Activated naive CD4-positive, alpha-beta T cell treated with anti-CD3 and anti-CD28 coated beads for 36 hours (primary cell): ENCODE data around the gene EHMT1. TPM values are rescaled to one million over a fixed set of nuclear protein-coding genes. Genes with fewer than 3 reads are reported as not detected.

Experiments
- CTCF ChIA-PET: fragments of 350-600 bp; sonication (Branson Sonifier 250); formaldehyde crosslinking; loops from one replicate; lab custom pipeline; 2021; ENCODE audit warnings: antibody characterized with exemption; lab: Charles Lee
- DNase-seq: peaks from one replicate; pipeline ENCODE4 v3.0.0-alpha.2; 2020
- H3K27ac Mint-ChIP-seq: one replicate; pipeline ENCODE4 v1.8.0; 2021; ENCODE audit warnings: mild to moderate bottlenecking, mixed read lengths
- H3K27me3 Mint-ChIP-seq: one replicate; pipeline ENCODE4 v1.8.0; 2021; ENCODE audit warnings: low read depth, mixed read lengths
- H3K36me3 Mint-ChIP-seq: one replicate; pipeline ENCODE4 v1.8.0; 2021; ENCODE audit warnings: low read depth, mixed read lengths
- H3K4me1 Mint-ChIP-seq: one replicate; pipeline ENCODE4 v1.8.0; 2021; ENCODE audit warnings: low read depth, mixed read lengths
- H3K4me3 Mint-ChIP-seq: one replicate; pipeline ENCODE4 v1.8.0; 2021; ENCODE audit warnings: mild to moderate bottlenecking, moderate library complexity, mixed read lengths
- H3K9me3 Mint-ChIP-seq: one replicate; pipeline ENCODE4 v1.8.0; 2021; ENCODE audit warnings: mixed read lengths
- intact Hi-C: fragments of 100-400 bp; cut with micrococcal nuclease; formaldehyde crosslinking; loops from one replicate; pipeline ENCODE4 v1.15.1; 2023
- total RNA-seq, 2 experiments: library from RNA; stranded (reverse); gene quantifications; one replicate each; pipeline ENCODE4 v1.2.3, GENCODE V29; 2021

Gene EHMT1
- total RNA-seq, 2 experiments from 2014 or later: 57.9 to 59.0 TPM

DNA sequence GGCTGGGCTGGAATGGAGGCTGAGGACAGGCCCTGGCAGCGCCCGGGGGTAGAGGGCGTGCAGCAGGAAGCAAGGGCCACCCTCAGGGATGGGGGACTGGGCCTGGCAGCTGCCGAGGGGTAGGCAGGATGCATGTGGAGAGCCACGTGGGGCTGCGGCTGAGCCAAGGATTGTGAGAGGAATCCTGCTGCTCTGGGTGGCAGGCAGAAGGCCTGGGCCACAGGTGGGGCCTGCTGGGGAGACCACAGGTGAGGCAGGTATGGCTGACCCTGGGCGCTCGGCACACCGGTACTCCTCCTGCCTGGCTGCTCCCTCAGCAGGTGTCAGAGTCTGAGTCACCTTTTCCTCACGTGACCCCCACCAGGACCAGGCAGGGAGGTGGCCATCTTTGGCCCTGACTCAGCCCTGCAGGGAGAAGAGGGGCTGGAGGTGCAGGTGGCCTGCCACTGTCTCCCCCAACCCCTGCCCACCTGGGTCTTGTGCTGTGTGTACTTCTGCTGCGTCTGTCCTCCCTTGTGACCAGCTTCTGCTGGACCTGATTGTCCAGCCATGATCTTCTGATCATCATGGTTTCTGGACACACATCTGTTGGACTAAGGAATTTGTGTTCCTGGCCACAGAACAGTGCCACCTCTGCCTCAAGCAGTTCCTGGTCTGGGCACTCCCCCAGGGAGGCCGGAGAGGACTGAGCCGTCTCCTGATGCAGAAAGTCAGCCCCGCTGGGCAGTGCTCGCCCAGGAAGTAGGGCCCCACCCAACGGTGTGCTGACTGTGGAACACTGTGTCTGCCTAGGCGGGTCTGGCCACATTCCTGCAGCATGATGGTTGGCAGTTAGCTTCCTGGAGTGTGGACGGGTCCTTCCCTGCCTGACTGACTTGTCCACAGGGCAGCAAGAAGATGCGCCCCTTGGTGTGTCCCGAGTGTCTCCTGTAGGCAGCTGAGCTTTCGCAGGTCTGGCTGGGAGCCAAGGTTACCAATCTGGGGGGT, 6.9 kb upstream of the EHMT1 start:
- Mint-ChIP-seq H3K27me3 (no peaks in the 10 kb centered on the region), H3K4me3 (no peak overlapping the region), H3K27ac (peak overlapping the region; percentile 30), H3K36me3 (peaks cover 5% of the 10 kb centered on the region), H3K9me3 (no peaks in the 10 kb centered on the region), H3K4me1 (peaks cover 20% of the 10 kb centered on the region)
- intact Hi-C loops: no loop called here
- peak; percentile 63 for DNase-seq
- CTCF ChIA-PET: no interaction called here

GRCh38 chr9:137612741-137613142, 6.1 kb upstream of the EHMT1 start:
- Mint-ChIP-seq H3K9me3 (no peaks in the 10 kb centered on the region), H3K4me1 (peaks cover 21% of the 10 kb centered on the region), H3K27me3 (no peaks in the 10 kb centered on the region), H3K36me3 (peaks cover 12% of the 10 kb centered on the region), H3K4me3 (no peak overlapping the region), H3K27ac (no peak overlapping the region)
- DNase-seq: no peak
- CTCF ChIA-PET: no interaction called here
- intact Hi-C loops: no loop called here

- CTCF ChIA-PET: no interaction called here
- H3K9me3 Mint-ChIP-seq: no peaks in the 10 kb centered on the region
- intact Hi-C loops: no loop called here
- H3K4me1 Mint-ChIP-seq: peaks cover 24% of the 10 kb centered on the region
- H3K36me3 Mint-ChIP-seq: peaks cover 16% of the 10 kb centered on the region
- H3K4me3 Mint-ChIP-seq: no peak overlapping the region
- no peaks in the 10 kb centered on the region for H3K27me3 Mint-ChIP-seq
- DNase-seq: no peak
- no peak overlapping the region for H3K27ac Mint-ChIP-seq
These were observed 5.5 kb upstream of the EHMT1 start for GRCh38 chr9:137613259-137613658.

- intact Hi-C loops: no loop called here
- CTCF ChIA-PET: no interaction called here
- no peak overlapping the region for H3K27ac Mint-ChIP-seq
- no peaks in the 10 kb centered on the region for H3K27me3 Mint-ChIP-seq
- H3K4me3 Mint-ChIP-seq: no peak overlapping the region
- peaks cover 24% of the 10 kb centered on the region for H3K4me1 Mint-ChIP-seq
- no peaks in the 10 kb centered on the region for H3K9me3 Mint-ChIP-seq
- peaks cover 16% of the 10 kb centered on the region for H3K36me3 Mint-ChIP-seq
- DNase-seq: no peak
These were observed 4.9 kb upstream of the EHMT1 start for GRCh38 chr9:137613738-137614523.

- no peaks in the 10 kb centered on the region for H3K27me3 Mint-ChIP-seq
- intact Hi-C loops: no loop called here
- peaks cover 16% of the 10 kb centered on the region for H3K36me3 Mint-ChIP-seq
- H3K4me3 Mint-ChIP-seq: no peak overlapping the region
- CTCF ChIA-PET: no interaction called here
- peaks cover 27% of the 10 kb centered on the region for H3K4me1 Mint-ChIP-seq
- no peak overlapping the region for H3K27ac Mint-ChIP-seq
- DNase-seq: no peak
- no peaks in the 10 kb centered on the region for H3K9me3 Mint-ChIP-seq
These were observed 4.0 kb upstream of the EHMT1 start for GRCh38 chr9:137614631-137615386.

DNA sequence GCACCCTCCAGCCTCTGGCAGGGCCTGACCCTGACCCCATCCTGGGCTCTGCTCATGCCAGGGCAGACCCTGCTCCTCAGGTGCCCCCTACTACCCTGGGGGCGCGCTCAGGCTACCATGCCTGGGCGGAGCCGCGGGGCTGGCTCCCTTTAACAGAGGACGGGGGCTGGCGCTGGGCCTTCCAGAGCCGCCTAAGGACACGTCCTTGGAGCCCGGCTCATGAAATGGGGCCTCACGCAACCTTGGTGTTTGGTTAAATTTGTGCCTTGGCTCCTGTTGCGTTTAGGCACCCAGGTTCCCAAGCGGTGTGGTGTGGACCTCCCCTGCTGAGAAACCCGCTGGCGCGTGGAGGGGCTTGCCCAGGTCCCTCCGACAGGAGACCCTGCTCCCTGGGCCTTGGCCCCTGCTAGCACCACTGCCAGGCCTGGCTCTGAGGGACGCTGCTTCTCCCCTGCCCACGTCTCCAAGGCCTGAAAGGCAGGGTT, 3.4 kb upstream of the EHMT1 start:
- H3K36me3 Mint-ChIP-seq: peaks cover 16% of the 10 kb centered on the region
- H3K27ac Mint-ChIP-seq: no peak overlapping the region
- no peak overlapping the region for H3K4me3 Mint-ChIP-seq
- CTCF ChIA-PET: no interaction called here
- no peaks in the 10 kb centered on the region for H3K27me3 Mint-ChIP-seq
- peaks cover 32% of the 10 kb centered on the region for H3K4me1 Mint-ChIP-seq
- DNase-seq: no peak
- intact Hi-C loops: no loop called here
- no peaks in the 10 kb centered on the region for H3K9me3 Mint-ChIP-seq

GRCh38 chr9:137619240-137620047, 639 bp downstream of the EHMT1 start:
- Mint-ChIP-seq H3K27ac (peak overlapping the region; percentile 85), H3K9me3 (no peaks in the 10 kb centered on the region), H3K36me3 (peaks cover 18% of the 10 kb centered on the region), H3K4me1 (peaks cover 42% of the 10 kb centered on the region), H3K4me3 (peak overlapping the region; percentile 93), H3K27me3 (no peaks in the 10 kb centered on the region)
- CTCF ChIA-PET: interaction anchor here (0.8 to 1.4 kb wide), 2 partner anchors 30 to 82 kb away, joined by 3 to 7 read pairs; no protein-coding TSS in a partner anchor
- peak; percentile 49 for DNase-seq
- intact Hi-C loops: loop anchor here (1.0 to 2.0 kb wide), 3 partner anchors 9 to 29 kb away; partner anchors contain the start of gene ZMYND19

DNA sequence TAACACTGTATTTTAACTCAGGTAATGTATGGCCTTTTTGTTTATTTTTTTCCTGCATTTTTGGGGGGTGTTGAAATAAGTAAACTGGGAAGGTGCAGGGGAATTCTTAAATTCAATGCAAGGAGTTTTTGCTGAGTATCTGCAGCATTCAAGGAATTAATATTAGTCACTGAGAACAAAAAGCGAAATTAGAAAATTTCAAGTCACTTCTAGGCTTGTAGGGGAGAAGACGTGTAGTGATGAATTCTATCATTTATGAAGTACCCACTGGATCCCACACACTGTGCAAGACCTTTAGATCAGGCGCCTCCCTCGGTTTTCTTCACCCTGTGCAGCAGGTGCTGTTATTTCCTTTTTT, 1.2 kb downstream of the EHMT1 start:
- no peaks in the 10 kb centered on the region for H3K27me3 Mint-ChIP-seq
- CTCF ChIA-PET: interaction anchor here (0.8 to 1.4 kb wide), 2 partner anchors 30 to 82 kb away, joined by 3 to 7 read pairs; no protein-coding TSS in a partner anchor

GRCh38 chr9:137620581-137620980, 1.8 kb downstream of the EHMT1 start:
- Mint-ChIP-seq H3K4me1 (peaks cover 52% of the 10 kb centered on the region), H3K27me3 (no peaks in the 10 kb centered on the region), H3K27ac (no peak overlapping the region), H3K36me3 (peaks cover 18% of the 10 kb centered on the region), H3K9me3 (no peaks in the 10 kb centered on the region), H3K4me3 (peak overlapping the region; percentile 14)
- CTCF ChIA-PET: interaction anchor here (0.8 to 1.0 kb wide), 3 partner anchors 8 to 29 kb away, joined by 3 to 7 read pairs (median 5); no protein-coding TSS in a partner anchor
- intact Hi-C loops: loop anchor here (1.0 kb wide), 1 partner anchor 8 kb away; no protein-coding TSS in a partner anchor
- DNase-seq: no peak

More for the DNA sequence above, 1.2 kb downstream of the EHMT1 start:
- peak overlapping the region; percentile 93 for H3K4me3 Mint-ChIP-seq
- DNase-seq: no peak
- H3K4me1 Mint-ChIP-seq: peaks cover 47% of the 10 kb centered on the region
- intact Hi-C loops: loop anchor here (1.0 kb wide), 1 partner anchor 8 kb away; no protein-coding TSS in a partner anchor
- no peaks in the 10 kb centered on the region for H3K9me3 Mint-ChIP-seq
- H3K27ac Mint-ChIP-seq: peak overlapping the region; percentile 85
- peaks cover 16% of the 10 kb centered on the region for H3K36me3 Mint-ChIP-seq

- Mint-ChIP-seq H3K36me3 (peaks cover 18% of the 10 kb centered on the region), H3K4me3 (peak overlapping the region; percentile 27), H3K9me3 (no peaks in the 10 kb centered on the region), H3K27me3 (no peaks in the 10 kb centered on the region), H3K27ac (no peak overlapping the region), H3K4me1 (peaks cover 53% of the 10 kb centered on the region)
- CTCF ChIA-PET: interaction anchor here (0.7 to 1.0 kb wide), 3 partner anchors 7 to 17 kb away, joined by 3 to 5 read pairs (median 4); no protein-coding TSS in a partner anchor
- DNase-seq: no peak
- intact Hi-C loops: no loop called here
These were observed 2.4 kb downstream of the EHMT1 start for GRCh38 chr9:137621131-137621757.
